HG02610 (cell line): ENCODE results near the gene PLEK.
"Not testable (repeated sequence)": the region's sequence is repeated elsewhere in the genome, so short reads cannot be mapped to it uniquely, and the experiment has no call there.

Experiments used
- ATAC-seq: cut with Tn5 transposase; IDR thresholded peaks from one replicate; pipeline ENCODE4 v1.9.1; 2021; ENCODE audit warnings: mild to moderate bottlenecking, moderate library complexity; ENCODE audit not compliant: unreplicated experiment

The PLEK gene

DNA sequence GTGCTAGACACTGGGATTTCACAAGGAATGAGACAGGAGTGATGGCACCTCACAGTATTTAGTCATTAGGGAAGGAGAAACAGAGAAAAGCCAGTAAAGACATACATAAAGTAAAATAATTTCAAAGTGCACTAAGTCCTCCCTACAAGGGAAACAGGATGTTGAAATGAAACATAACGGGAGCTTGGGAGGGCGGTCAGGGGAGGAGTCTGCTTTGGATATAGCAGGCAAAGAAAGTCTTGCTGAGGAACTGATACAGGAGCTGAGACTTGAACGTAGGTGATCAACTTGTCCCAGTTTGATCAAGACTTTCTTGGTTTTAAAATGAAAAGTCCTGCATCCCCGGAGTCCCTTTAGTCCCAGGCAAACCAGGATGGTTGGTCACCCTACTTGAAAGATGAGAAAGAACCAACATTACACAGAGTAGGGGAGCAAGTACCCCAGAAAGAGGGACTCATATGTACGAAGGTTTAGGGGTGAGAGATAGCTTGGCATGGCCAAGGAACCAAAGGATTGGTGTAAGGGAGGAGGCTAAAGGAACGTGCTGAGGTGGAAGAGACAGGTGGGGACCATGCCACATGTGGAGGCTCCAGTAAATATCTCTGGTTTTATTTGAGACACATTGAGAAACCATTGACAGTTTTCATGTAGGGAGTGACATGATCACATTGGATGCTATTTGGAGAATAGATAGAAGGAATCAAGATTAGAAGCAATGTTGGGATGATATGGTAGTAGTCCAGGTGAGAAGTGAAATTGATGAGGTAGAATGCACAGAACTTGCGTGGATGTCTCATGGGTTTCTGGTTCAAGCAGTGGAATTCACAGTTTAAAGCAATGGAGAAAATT lies 73.6 kb downstream of the PLEK start:
- ATAC-seq: no peak

DNA sequence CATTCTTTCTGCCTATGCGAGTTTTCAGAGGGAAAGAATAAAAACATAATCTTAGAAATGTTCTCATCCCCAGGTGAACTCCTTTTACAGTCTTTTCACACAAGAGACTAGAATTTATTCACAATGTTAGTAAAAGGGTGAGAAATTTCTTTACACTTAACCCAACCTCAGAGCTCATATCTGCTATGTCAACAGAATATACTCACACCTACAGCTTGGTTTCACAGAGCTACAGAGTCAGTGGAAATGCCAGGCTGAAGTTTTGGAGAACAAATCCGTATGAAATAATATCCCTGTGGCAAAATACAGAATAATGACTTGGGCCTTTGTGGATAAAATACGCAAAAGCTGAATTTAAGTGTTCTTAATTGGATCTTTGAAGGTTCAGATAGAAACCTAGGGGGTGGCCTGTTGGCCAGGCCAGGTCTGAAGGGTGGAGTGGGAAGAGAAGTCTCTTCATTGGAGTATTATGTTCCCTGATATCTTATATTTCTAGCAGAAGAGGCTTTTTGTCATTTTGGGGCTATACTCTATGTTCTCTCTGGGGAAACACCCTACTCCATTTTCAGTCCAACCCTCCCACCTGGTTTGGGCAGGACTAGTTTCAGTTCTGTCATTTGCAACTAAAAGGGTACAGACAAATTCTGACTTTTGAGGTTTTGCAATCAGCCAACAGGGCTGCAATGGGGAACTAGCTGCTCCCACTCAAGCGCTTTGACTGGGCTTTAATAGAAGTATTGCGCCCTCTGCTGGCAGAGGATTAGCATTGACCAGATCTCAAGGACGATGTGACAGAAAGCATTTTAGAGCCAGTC lies 76.3 kb downstream of the PLEK start:
- ATAC-seq: peak; percentile 93

DNA sequence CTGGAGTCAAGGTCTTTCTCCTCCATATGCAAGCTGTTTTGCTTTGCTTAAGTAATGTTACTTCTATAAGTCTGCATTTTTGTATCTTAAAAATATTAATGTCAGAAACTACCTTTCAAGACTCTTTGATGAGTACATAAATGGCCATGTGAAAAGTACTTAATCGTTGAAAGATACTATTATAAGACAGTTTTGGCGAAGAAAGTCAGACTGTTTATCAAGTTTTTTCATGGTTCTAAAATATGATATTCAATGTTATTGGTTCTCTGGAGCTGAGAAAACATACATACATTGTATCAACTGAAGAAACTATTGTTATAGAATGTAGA lies 76.9 kb downstream of the PLEK start:
- ATAC-seq: no peak

DNA sequence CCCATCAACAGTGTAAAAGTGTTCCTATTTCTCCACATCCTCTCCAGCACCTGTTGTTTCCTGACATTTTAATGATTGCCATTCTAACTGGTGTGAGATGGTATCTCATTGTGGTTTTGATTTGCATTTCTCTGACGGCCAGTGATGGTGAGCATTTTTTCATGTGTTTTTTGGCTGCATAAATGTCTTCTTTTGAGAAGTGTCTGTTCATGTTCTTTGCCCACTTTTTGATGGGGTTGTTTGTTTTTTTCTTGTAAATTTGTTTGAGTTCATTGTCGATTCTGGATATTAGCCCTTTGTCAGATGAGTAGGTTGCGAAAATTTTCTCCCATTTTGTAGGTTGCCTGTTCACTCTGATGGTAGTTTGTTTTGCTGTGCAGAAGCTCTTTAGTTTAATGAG lies 81.3 kb downstream of the PLEK start:
- ATAC-seq: not testable (repeated sequence)
